ENCODE data around the gene STK33. TPM values are rescaled to one million over a fixed set of nuclear protein-coding genes. Genes with fewer than 3 reads are reported as not detected.

Gene STK33
- total and polyA plus RNA-seq, 2 donors (not counting 1 experiment from before 2014, with no cell fraction given), result 1.7 to 3.3 TPM

DNA sequence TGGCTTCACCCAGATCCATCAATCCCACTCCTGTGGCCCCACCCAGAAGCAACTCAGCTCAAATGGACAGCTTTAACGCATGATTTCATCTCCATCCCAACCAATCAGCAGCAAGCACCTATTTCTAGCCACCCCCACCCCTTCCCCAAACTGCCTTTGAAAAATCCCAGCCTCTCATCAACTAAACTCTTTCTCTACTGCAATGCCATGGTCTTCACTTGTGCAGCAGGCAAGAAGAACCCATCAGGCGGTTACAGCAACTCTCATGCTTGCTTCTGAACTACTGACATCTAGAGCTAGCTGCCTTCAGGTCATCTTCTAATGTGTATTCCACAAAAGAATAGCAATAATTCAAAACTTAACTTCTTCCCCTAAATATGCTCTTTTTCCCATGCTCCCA is 42.1 kb upstream of the STK33 start:
- H4K20me1 ChIP-seq (ENCODE audit: control insufficient read depth, extremely low read depth, insufficient read depth, low read length), result no peaks in the 10 kb centered on the region
- no peaks in the 10 kb centered on the region for H3K4me1 ChIP-seq (ENCODE audit: control insufficient read depth, extremely low read depth, insufficient read depth, low read length)
- no peak overlapping the region for H3K4me3 ChIP-seq (replicated peaks in 1 of 4; ENCODE audit: control extremely low read depth in 1 of 4, insufficient read depth in 1 of 4, low read depth in 3 of 4, low read length in 4 of 4)
- H3K27ac ChIP-seq (ENCODE audit: insufficient read depth, low read length), result no peak overlapping the region
- no peak for DNase-seq (ENCODE audit: low read depth in 2 of 2)
- no peaks in the 10 kb centered on the region for H3K36me3 ChIP-seq (ENCODE audit: control insufficient read depth, insufficient read depth, low read length)
- H3K27me3 ChIP-seq (ENCODE audit: control insufficient read depth, insufficient read depth, low read length), result no peaks in the 10 kb centered on the region
- no peaks in the 10 kb centered on the region for H3K9me3 ChIP-seq (ENCODE audit: control insufficient read depth, insufficient read depth, low read depth, low read length)
- H3K4me2 ChIP-seq (ENCODE audit: extremely low read depth, insufficient read depth, low read length), result no peak overlapping the region
- H3K79me2 ChIP-seq (ENCODE audit: control insufficient read depth, insufficient read depth, low read length), result no peaks in the 10 kb centered on the region
- no peak overlapping the region for H2AFZ ChIP-seq (ENCODE audit: low read length)
- TF ChIP-seq EZH2 (IDR thresholded peaks at IDR 0.05; ENCODE audit: low read length, missing control alignments), result no peak
- TF ChIP-seq, protein P1, sequence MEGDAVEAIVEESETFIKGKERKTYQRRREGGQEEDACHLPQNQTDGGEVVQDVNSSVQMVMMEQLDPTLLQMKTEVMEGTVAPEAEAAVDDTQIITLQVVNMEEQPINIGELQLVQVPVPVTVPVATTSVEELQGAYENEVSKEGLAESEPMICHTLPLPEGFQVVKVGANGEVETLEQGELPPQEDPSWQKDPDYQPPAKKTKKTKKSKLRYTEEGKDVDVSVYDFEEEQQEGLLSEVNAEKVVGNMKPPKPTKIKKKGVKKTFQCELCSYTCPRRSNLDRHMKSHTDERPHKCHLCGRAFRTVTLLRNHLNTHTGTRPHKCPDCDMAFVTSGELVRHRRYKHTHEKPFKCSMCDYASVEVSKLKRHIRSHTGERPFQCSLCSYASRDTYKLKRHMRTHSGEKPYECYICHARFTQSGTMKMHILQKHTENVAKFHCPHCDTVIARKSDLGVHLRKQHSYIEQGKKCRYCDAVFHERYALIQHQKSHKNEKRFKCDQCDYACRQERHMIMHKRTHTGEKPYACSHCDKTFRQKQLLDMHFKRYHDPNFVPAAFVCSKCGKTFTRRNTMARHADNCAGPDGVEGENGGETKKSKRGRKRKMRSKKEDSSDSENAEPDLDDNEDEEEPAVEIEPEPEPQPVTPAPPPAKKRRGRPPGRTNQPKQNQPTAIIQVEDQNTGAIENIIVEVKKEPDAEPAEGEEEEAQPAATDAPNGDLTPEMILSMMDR (conservative IDR thresholded peaks at IDR 0.05 in 1 of 2, IDR thresholded peaks at IDR 0.05 in 1 of 2; ENCODE audit: low read depth in 1 of 2, low read length in 2 of 2), result no peak
- H3K9ac ChIP-seq (ENCODE audit: insufficient read depth, low read length), result no peak overlapping the region

DNA sequence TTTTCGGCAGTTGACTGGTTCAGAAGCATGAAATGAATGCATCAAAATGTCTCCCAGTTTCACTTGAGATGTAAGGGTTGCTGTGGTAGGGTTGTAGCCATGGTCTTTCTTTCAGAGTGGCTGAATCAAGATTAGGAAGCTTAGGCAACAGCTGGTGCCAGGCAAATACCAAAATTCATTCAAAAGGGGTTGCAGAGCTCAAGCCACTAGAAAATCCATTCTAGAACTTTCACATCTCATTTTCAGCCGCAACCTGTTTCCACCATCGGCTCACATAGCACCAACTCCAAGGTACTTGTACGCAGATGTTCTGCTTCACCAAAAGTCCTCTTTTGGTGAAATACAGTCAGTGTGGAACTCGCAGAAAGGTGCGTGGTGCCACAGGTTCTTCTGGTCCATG is 40.5 kb upstream of the STK33 start:
- Histone ChIP-seq H3K4me1 (ENCODE audit: control insufficient read depth, extremely low read depth, insufficient read depth, low read length) (no peaks in the 10 kb centered on the region), H3K36me3 (ENCODE audit: control insufficient read depth, insufficient read depth, low read length) (no peaks in the 10 kb centered on the region), H3K4me3 (replicated peaks in 1 of 4; ENCODE audit: control extremely low read depth in 1 of 4, insufficient read depth in 1 of 4, low read depth in 3 of 4, low read length in 4 of 4) (no peak overlapping the region), H2AFZ (ENCODE audit: low read length) (no peak overlapping the region), H3K4me2 (ENCODE audit: extremely low read depth, insufficient read depth, low read length) (no peak overlapping the region), H3K9me3 (ENCODE audit: control insufficient read depth, insufficient read depth, low read depth, low read length) (no peaks in the 10 kb centered on the region), H3K79me2 (ENCODE audit: control insufficient read depth, insufficient read depth, low read length) (no peaks in the 10 kb centered on the region), H3K27me3 (ENCODE audit: control insufficient read depth, insufficient read depth, low read length) (no peaks in the 10 kb centered on the region), H3K27ac (ENCODE audit: insufficient read depth, low read length) (no peak overlapping the region), H3K9ac (ENCODE audit: insufficient read depth, low read length) (no peak overlapping the region), H4K20me1 (ENCODE audit: control insufficient read depth, extremely low read depth, insufficient read depth, low read length) (no peaks in the 10 kb centered on the region)
- TF ChIP-seq, protein P1 (conservative IDR thresholded peaks at IDR 0.05 in 1 of 2, IDR thresholded peaks at IDR 0.05 in 1 of 2; ENCODE audit: low read depth in 1 of 2, low read length in 2 of 2), result no peak
- TF ChIP-seq EZH2 (IDR thresholded peaks at IDR 0.05; ENCODE audit: low read length, missing control alignments), result no peak
- no peak for DNase-seq (ENCODE audit: low read depth in 2 of 2)

GRCh38 chr11:8631395-8632118 is 37.5 kb upstream of the STK33 start:
- Histone ChIP-seq H4K20me1 (ENCODE audit: control insufficient read depth, extremely low read depth, insufficient read depth, low read length) (no peaks in the 10 kb centered on the region), H3K27me3 (ENCODE audit: control insufficient read depth, insufficient read depth, low read length) (no peaks in the 10 kb centered on the region), H3K36me3 (ENCODE audit: control insufficient read depth, insufficient read depth, low read length) (no peaks in the 10 kb centered on the region), H3K4me2 (ENCODE audit: extremely low read depth, insufficient read depth, low read length) (no peak overlapping the region), H3K4me1 (ENCODE audit: control insufficient read depth, extremely low read depth, insufficient read depth, low read length) (no peaks in the 10 kb centered on the region), H3K79me2 (ENCODE audit: control insufficient read depth, insufficient read depth, low read length) (no peaks in the 10 kb centered on the region), H3K9me3 (ENCODE audit: control insufficient read depth, insufficient read depth, low read depth, low read length) (no peaks in the 10 kb centered on the region), H2AFZ (ENCODE audit: low read length) (no peak overlapping the region), H3K9ac (ENCODE audit: insufficient read depth, low read length) (no peak overlapping the region), H3K4me3 (replicated peaks in 1 of 4; ENCODE audit: control extremely low read depth in 1 of 4, insufficient read depth in 1 of 4, low read depth in 3 of 4, low read length in 4 of 4) (no peak overlapping the region), H3K27ac (ENCODE audit: insufficient read depth, low read length) (no peak overlapping the region)
- peak; percentile 82 to 87 for DNase-seq (ENCODE audit: low read depth in 2 of 2)
- no peak for TF ChIP-seq EZH2 (IDR thresholded peaks at IDR 0.05; ENCODE audit: low read length, missing control alignments)
- TF ChIP-seq, protein P1 (conservative IDR thresholded peaks at IDR 0.05 in 1 of 2, IDR thresholded peaks at IDR 0.05 in 1 of 2; ENCODE audit: low read depth in 1 of 2, low read length in 2 of 2), result no peak
